Upper lobe of left lung (tissue), 4 donors: Measurements from ENCODE around the gene CD207.

Experiments used
- CTCF ChIP-seq, 6 experiments: fragments of 450-650 bp in 4 of 6; fragments of 200-600 bp in 2 of 6; sonication (generic) in 2 of 6; IDR thresholded peaks; one replicate each; pipeline ENCODE4 v1.5.1; 2016 to 2019; ENCODE audit warnings: antibody characterized with exemption in 6 of 6
- EP300 ChIP-seq, 4 donors: sonication (generic); formaldehyde crosslinking; IDR thresholded peaks; one replicate each; pipeline ENCODE4 v1.5.1; 2017; ENCODE audit warnings: antibody characterized with exemption in 4 of 4, control low read depth in 2 of 4
- POLR2A ChIP-seq, 4 donors: fragments of 450-650 bp; IDR thresholded peaks; one replicate each; pipeline ENCODE4 v1.5.1; 2016 to 2017; ENCODE audit warnings: antibody characterized with exemption in 4 of 4, mild to moderate bottlenecking in 2 of 4
- POLR2AphosphoS5 ChIP-seq, 2 donors: sonication (generic); formaldehyde crosslinking; IDR thresholded peaks; one replicate each; pipeline ENCODE4 v1.5.1; 2017; ENCODE audit warnings: antibody characterized with exemption in 2 of 2

GRCh38 chr2:70834881-70835280 lies 735 bp downstream of the CD207 start:
- no peak for TF ChIP-seq CTCF (IDR thresholded peaks at IDR 0.05)
- no peak for TF ChIP-seq POLR2A (IDR thresholded peaks at IDR 0.05)
- TF ChIP-seq POLR2AphosphoS5 (IDR thresholded peaks at IDR 0.05), result no peak
- TF ChIP-seq EP300 (IDR thresholded peaks at IDR 0.05), result no peak
